HG03378 (cell line): ENCODE data around the gene ITM2C.

Experiments
- ATAC-seq: cut with Tn5 transposase; IDR thresholded peaks from one replicate; pipeline ENCODE4 v1.9.1; 2021; ENCODE audit warnings: mild to moderate bottlenecking, moderate library complexity; ENCODE audit not compliant: unreplicated experiment

The ITM2C gene

DNA sequence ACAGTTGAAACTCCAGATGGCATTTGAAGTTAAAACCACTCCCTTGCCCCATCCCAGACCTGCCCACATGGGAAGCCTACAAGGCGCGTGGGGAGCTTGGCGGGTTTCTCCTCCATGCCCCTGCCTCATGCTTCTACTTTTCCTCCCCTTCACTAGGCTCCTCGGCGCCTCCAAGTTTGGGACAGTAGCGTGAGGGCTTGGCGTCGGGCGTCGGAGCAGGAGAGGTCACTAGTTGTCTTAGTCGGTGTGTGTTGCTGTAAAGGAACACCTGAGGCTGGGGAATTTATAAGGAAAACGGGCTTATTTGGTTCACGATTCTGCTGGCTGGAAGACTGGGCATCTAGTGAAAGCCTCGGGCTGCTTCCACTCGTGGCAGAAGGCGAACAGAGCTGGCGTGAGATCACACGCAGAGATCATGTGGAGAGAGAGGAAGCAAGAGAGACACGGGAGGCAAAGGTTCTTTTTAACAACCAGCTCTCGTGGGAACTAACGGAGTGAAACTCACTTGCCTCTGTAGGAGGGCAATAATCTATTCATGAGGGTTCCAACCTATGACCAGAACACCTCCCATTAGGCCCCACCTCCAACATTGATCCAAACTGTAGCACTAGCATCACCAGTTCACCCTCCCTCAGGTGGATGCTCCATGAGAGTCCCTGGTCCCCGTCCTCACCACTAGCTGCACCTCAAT, 25.3 kb downstream of the ITM2C start:
- no peak for ATAC-seq

DNA sequence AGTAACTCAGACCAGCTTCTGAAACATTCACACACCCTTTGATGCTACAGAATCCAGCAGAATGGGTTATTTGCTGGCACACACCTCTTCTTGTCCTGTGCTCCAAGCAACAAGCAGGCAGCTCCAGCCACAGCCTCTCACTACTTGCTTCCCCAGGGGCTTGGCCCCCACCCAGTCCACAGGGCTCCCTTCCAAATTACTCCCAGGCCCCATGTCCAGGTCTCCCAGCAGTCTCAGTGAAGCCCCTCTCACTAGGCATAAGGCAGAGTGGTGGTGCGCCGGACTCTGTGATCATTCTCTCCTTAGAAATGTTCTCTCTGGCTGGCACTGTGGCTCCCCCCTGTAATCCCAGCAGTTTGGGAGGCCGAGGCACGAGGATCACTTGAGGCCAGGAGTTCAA, 25.9 kb downstream of the ITM2C start:
- no peak for ATAC-seq

- ATAC-seq: no peak
These were observed 26.3 kb downstream of the ITM2C start for GRCh38 chr2:230891064-230891463.

- ATAC-seq: no peak
These were observed 26.8 kb downstream of the ITM2C start for GRCh38 chr2:230891509-230891908.

DNA sequence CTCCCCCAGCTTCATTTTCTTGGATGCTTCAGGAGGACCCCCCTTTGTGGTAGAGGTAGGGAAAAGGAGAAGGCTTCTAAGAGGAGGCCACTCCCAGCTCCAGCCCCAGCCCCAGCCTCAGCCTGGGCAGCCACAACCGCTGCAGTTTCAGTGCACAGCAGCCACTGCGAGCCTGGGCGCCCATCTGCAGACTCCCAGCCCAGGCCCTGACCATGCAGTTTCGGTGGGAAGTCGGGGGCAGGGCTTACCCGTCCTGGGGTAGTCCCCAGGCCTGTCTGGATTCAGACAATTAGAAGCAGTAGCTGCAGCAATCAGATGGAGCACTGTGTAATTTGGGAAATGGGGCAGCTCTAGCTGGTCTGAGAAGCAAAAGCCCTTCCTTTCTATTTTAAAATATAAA, 28.6 kb downstream of the ITM2C start:
- no peak for ATAC-seq

DNA sequence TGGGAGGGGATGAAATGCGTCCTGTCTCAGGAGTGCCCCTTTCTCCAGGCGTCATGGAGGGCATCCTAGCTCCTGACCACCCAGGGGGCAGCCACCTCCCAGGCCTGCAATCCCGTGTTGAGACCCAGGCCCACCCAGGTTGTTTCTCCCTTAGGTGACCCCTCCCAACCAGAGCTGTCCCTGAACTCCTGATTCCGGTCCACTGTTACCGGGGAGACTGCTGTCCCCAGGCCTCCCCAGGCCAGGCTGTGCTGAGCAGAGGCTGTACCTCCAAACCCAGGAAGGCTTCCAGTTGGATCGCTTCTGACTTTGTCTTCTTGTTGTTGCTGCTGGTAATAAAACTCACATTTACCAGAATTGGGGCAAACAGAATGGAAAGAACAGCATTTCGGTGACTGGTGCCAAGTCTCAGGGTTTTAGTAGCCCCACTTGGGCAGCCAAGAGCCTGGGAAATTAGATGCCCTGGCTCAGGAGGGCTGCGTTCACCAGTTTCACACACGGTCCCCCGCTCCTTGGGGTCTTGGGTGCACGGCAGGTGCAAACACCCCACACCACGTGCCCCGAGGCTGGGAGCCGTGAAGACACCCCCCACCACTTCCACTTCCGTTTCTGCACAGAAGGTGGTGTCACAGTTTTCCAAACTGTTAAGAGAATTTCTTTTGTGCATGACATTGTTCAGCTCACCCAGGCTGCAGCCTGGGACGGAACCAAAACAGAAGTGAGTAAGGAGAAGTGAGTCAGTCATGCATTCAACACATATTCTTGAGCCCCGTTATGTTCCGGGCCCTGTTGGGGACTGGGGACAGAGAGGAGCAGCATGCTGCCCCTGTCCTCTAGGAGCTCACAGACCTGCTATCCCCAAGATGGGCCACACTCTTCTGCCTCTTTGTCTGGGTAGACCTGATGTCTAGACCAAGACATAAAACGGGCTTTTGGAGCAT, 29.4 kb downstream of the ITM2C start:
- ATAC-seq: no peak

GRCh38 chr2:230895536-230896345, 31.0 kb downstream of the ITM2C start:
- no peak for ATAC-seq

GRCh38 chr2:230896346-230897115, 31.8 kb downstream of the ITM2C start:
- no peak for ATAC-seq

- no peak for ATAC-seq
These were observed 33.4 kb downstream of the ITM2C start for GRCh38 chr2:230898016-230898712.

GRCh38 chr2:230898713-230899091, 34.0 kb downstream of the ITM2C start:
- no peak for ATAC-seq

GRCh38 chr2:230899287-230899686, 34.5 kb downstream of the ITM2C start:
- no peak for ATAC-seq

GRCh38 chr2:230899786-230900185, 35.0 kb downstream of the ITM2C start:
- no peak for ATAC-seq

DNA sequence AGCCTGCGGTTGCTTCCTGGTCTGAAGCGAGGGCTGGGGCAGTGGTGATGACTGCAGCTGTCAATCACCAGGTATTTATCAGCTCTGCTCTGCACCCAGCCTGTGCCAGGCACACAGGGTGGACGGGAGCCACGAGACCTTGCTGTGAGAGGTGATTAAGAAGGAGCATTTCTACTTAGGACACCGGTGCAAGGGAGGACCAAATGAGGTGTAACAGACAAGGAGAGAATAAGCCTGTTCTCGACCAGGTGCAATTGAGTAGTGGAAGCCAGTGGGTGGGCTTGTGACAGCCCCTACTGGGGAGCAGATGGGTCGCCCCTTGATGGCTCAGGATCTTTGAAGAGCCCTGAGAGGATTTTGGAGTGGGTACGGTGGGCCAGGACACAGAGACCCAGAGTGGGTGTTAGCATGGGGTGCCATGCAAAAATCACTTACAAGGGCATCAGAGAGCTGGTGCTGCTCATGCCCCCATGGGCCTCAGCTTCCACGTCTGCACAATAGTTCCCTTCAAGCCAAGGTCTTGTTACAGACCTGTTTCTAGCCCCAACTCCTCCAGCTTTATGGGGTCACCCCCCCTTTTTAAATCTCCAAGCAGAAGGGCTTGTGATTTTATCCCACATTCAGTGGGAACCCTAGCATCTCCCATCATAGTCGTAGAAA, 35.7 kb downstream of the ITM2C start:
- no peak for ATAC-seq

- ATAC-seq: no peak
These were observed 36.3 kb downstream of the ITM2C start for GRCh38 chr2:230901006-230901405.

- ATAC-seq: peak; percentile 65
These were observed 37.6 kb downstream of the ITM2C start for GRCh38 chr2:230902180-230902899.

GRCh38 chr2:230903231-230904150, 38.7 kb downstream of the ITM2C start:
- no peak for ATAC-seq

- ATAC-seq: no peak
These were observed 40.2 kb downstream of the ITM2C start for GRCh38 chr2:230904856-230905447.
